Stimulated activated CD8-positive, alpha-beta memory T cell treated with anti-CD3 and anti-CD28 coated beads, Interleukin-12 subunit alpha, Interleukin-12 subunit beta, amount 100 ng/mL, for 24 hours (primary cell): ENCODE measurements around the gene MKRN2OS.

Experiments
- DNase-seq: peaks from one replicate; pipeline ENCODE4 v3.0.0-alpha.2; 2020; ENCODE audit errors: extremely low read depth

The MKRN2OS gene

DNA sequence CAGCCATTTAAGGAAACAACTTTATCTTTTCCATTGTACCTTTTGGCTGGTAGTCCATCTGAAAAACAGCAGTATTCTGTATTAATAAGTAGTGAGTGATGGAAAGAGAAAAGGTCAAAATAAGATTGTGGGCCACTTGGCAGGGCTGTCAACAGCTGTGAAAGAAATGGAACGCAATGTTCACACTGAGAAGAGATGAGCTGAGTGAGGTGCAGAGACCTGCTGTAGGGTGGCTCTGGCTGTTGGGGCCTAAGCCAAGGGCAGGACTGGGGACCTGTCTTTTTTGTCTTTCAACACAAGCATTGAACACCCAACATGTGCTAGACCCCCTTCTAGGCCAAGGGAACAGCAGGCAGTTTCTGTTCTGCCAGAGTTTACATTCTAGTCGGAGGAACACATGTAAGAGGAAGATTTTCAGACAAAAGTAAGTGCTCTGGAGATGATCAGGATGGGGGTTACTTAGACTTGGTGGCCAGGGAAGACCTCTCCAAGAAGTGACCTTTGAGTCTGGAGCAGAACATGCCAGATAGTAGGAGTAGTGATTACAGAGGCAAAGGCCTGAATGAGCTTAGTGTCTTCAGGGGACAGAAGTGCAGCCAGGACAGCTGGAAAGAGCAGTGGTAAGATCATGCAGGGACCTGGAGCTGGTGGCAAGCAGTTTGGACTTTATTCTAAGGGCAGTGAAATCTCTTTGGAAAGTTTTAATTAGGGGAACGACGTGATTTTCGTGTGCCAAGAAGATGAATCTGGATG is 31.4 kb downstream of the MKRN2OS start:
- DNase-seq: no peak

GRCh38 chr3:12512534-12513118 is 32.7 kb downstream of the MKRN2OS start:
- DNase-seq: no peak

GRCh38 chr3:12509466-12509865 is 35.8 kb downstream of the MKRN2OS start:
- no peak for DNase-seq

- DNase-seq: no peak
These were observed 37.0 kb downstream of the MKRN2OS start for GRCh38 chr3:12508291-12508700.

GRCh38 chr3:12507591-12508281 is 37.6 kb downstream of the MKRN2OS start:
- DNase-seq: no peak

DNA sequence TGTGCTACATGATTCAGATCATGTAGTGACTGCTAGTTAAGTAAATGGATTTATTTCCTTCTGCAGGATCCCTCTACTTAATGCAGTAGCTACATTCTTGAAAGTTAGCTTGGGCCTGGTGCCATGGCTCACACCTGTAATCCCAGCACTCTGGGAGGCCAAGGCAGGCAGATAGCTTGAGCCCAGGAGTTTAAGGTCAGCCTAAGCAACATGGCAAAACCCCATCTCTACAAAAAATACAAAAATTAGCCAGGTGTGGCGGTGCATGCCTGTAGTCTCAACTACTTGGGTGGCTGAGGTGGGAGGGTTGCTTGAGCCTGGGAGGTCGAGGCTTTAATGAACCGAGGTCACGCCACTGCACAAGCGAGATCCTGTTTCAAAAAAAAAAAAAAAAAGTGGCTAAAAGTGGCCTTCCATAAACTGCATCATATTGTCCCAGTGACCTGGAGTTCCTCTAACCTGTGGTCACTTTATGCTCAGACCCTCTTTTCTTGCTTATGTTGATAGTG is 39.0 kb downstream of the MKRN2OS start:
- DNase-seq: no peak

DNA sequence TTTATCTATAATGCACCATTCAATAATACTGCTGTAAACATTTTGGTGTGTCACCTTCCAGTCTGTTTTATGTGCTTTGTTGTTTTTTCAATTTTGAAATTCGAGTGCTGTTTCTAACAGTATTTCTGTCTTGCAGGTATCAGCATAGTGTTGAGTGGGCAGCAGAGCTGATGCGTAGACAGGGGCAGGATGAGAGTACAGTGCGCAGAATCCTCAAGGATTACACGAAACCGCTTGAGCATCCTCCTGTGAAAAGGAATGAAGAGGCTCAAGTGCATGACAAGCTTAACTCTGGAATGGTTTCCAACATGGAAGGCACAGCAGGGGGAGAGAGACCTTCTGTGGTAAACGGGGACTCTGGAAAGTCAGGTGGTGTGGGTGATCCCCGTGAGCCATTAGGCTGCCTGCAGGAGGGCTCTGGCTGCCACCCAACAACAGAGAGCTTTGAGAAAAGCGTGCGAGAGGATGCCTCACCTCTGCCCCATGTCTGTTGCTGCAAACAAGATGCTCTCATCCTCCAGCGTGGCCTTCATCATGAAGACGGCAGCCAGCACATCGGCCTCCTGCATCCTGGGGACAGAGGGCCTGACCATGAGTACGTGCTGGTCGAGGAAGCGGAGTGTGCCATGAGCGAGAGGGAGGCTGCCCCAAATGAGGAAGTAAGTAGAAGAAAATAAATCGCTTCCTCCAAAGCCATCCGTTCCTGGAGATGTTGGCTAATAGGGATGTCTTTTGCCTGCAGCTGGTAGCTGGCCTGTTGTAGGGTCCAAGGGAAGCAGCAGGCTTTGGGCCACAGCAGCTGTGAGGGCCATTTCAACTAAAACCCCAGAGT is 42.0 kb downstream of the MKRN2OS start:
- no peak for DNase-seq

- DNase-seq: no peak
These were observed 43.8 kb downstream of the MKRN2OS start for GRCh38 chr3:12501360-12502020.

GRCh38 chr3:12499474-12499873 is 45.8 kb downstream of the MKRN2OS start:
- DNase-seq: no peak

GRCh38 chr3:12496453-12496761 is 48.9 kb downstream of the MKRN2OS start:
- no peak for DNase-seq

DNA sequence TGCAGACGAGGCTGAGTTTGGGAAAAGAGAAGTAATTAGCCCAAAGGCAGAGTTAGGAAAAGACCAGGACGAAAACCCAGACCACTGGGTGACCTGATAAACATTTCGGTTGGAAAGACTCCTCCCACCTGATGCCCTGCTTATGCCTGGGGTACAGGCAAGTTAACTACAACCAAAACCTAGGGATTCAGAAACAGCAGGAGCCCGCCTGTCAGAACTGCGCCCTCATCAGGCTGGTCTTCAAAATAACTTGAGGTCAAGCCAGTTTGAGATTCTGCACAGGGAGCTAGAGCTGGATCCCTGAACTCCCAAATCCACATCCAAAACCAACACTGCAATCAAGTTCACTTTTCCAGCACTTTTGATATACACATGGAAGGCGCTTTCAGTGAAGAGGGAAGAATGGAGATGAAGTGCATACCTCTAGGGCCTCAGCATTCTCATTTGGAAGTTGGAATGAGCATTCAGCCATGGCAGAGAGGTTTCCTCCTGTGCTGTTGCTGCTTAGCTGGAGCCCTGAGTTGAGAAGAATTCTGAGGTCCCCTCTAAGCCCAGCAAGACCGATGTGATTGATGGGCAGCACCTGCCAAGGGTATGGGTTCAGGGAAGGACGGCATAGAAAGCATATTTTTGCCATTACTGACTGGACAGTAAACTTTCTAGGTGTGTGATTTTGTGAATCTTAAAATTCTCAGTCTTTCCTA is 49.4 kb downstream of the MKRN2OS start:
- DNase-seq: no peak

DNA sequence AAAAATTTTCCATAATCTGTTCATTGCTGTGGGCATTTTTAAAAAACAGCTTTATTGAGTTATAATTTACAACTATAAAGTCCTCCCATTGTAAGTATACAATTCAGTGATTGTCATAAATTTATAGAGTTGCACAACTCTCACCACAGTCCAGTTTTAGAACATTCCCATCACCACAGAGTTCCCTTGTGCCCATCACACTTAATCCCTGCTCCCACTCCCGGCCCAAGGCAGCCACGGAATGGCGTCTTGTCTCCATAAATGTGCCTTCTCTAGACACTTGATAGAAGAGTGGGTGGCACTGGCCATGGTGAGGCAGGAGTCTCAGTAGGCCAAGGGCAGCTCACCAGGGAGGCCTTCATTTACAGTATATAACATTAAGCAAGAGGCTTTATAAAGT is 54.8 kb downstream of the MKRN2OS start:
- no peak for DNase-seq

GRCh38 chr3:12489832-12490231 is 55.5 kb downstream of the MKRN2OS start:
- no peak for DNase-seq
